Kidney epithelial cell (primary cell): Measurements from ENCODE around the gene KIRREL1. TPM values are rescaled to one million over a fixed set of nuclear protein-coding genes. Genes with fewer than 3 reads are reported as not detected.
A peak's percentile ranks its signal among the peaks of the same experiment; 100 is the strongest.
"Not testable (repeated sequence)": the region's sequence is repeated elsewhere in the genome, so short reads cannot be mapped to it uniquely, and the experiment has no call there.

Source experiments
- DNase-seq: peaks from one replicate; pipeline ENCODE4 v3.0.0-alpha.2; 2010; ENCODE audit warnings: low read depth
- H3K27me3 ChIP-seq: 2 replicates; pipeline ENCODE4 v1.6.0; 2011; ENCODE audit warnings: low read length; ENCODE audit not compliant: control insufficient read depth, insufficient read depth
- H3K36me3 ChIP-seq: 2 replicates; pipeline ENCODE4 v1.5.1; 2011; ENCODE audit warnings: low read length; ENCODE audit not compliant: control insufficient read depth, insufficient read depth
- H3K4me3 ChIP-seq: 2 replicates; pipeline ENCODE4 v1.5.1; 2011; ENCODE audit warnings: low read depth, mild to moderate bottlenecking, control low read depth, low read length
- total RNA-seq: library from RNA; depleted of rRNA; stranded (reverse); fragments of >200 nt; gene quantifications from 2 replicates; pipeline ENCODE4 v1.2.3, GENCODE V29; 2015
- TF ChIP-seq, protein P1 (sequence below): IDR thresholded peaks from 2 replicates; pipeline ENCODE4 v1.5.1; 2011; ENCODE audit warnings: mild to moderate bottlenecking, moderate library complexity, low read length, control low read depth, inconsistent platforms; ENCODE audit not compliant: insufficient read depth, poor library complexity, severe bottlenecking

KIRREL1 gene
- total RNA-seq, 1 donor from 2014 or later = 119 TPM

- TF ChIP-seq, protein P1, sequence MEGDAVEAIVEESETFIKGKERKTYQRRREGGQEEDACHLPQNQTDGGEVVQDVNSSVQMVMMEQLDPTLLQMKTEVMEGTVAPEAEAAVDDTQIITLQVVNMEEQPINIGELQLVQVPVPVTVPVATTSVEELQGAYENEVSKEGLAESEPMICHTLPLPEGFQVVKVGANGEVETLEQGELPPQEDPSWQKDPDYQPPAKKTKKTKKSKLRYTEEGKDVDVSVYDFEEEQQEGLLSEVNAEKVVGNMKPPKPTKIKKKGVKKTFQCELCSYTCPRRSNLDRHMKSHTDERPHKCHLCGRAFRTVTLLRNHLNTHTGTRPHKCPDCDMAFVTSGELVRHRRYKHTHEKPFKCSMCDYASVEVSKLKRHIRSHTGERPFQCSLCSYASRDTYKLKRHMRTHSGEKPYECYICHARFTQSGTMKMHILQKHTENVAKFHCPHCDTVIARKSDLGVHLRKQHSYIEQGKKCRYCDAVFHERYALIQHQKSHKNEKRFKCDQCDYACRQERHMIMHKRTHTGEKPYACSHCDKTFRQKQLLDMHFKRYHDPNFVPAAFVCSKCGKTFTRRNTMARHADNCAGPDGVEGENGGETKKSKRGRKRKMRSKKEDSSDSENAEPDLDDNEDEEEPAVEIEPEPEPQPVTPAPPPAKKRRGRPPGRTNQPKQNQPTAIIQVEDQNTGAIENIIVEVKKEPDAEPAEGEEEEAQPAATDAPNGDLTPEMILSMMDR = no peak
- H3K36me3 ChIP-seq = no peaks in the 10 kb centered on the region
- DNase-seq = no peak
- H3K4me3 ChIP-seq = no peak overlapping the region
- H3K27me3 ChIP-seq = no peaks in the 10 kb centered on the region
Measured at GRCh38 chr1:158122833-158123388, 129.5 kb downstream of the KIRREL1 start.

- H3K27me3 ChIP-seq = no peaks in the 10 kb centered on the region
- H3K4me3 ChIP-seq = no peak overlapping the region
- DNase-seq = peak; percentile 93
- H3K36me3 ChIP-seq = no peaks in the 10 kb centered on the region
- TF ChIP-seq, protein P1 = peak; percentile 5
Measured at GRCh38 chr1:158124034-158124433, 130.6 kb downstream of the KIRREL1 start.

DNA sequence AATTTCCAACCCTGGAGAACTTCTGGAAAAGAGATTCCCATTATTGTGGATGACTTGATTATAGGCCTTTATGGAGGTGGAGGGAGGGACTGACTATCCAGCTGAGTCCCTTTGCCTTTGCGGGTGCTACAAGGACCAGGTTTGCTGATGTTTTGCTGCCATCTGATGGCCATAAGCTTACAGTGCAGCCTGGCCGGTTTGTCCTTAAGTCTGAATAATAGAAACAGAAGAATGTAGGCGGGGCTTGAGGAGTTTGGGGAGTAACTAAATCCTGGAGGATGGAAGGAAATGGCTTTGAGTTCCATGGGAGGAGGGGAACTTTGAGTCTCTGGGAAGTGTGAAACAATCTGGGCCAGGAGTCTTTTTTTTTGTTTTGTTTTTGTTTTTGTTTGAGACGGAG lies 131.6 kb downstream of the KIRREL1 start:
- DNase-seq = peak; percentile 83
- Histone ChIP-seq H3K36me3 (no peaks in the 10 kb centered on the region), H3K27me3 (no peaks in the 10 kb centered on the region), H3K4me3 (no peak overlapping the region)
- TF ChIP-seq, protein P1 = peak; percentile 90

DNA sequence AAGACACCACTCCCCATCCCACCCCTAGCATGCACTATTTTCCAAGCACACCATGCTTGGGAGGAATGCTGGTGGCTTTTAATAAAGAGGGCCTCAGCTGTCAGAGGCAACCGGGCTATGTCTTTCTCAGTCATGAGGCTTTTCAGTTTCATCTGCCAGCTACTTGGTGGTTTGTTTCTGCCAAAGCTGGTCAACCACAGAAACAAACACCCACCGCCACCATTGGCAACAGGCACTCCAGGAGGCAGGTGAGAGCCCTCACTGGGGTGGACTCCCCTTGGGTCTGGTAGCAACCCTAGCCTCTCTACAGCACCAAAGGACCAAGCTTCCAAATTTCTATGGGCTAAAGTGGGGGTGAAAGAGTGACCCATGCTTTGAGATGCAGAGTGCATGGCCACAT lies 133.0 kb downstream of the KIRREL1 start:
- TF ChIP-seq, protein P1 = no peak
- H3K36me3 ChIP-seq = no peaks in the 10 kb centered on the region
- no peak overlapping the region for H3K4me3 ChIP-seq
- DNase-seq = no peak
- no peaks in the 10 kb centered on the region for H3K27me3 ChIP-seq

DNA sequence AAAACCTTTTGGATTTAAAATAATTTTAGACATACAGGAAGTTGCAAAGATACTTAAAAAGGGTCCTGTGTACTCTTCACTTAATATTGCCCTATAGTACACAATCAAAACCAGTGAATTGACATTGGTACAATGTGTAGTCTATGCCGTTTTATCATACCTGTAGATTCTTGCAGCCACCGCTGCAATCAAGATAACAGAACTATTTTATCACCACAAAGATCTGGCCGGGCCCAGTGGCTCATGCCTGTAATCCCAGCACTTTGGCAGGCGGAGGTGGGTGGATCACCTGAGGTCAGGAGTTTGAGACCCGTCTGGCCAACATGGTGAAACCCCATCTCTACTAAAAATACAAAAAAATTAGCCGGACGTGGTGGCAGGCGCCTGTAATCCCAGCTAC lies 135.1 kb downstream of the KIRREL1 start:
- not testable (repeated sequence) for H3K4me3 ChIP-seq, H3K27me3 ChIP-seq, DNase-seq, H3K36me3 ChIP-seq

DNA sequence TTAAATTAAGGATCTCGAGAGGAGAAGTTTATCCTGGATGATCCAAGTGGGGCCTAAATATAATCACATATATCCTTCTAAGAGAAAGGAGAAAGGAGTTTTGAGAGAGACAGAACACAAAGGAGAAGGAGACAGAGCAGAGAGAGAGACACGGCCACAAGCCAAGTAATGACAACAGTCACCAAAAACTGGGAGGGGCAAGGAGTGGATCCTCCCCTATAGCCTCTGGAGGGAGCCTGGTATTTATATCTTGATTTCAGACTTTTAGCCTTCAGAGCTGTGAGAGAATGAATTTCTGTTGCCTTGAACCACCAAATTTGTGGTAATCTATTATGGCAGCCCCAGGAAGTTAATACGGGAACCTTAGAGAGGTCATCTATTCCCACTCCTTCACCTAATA lies 137.8 kb downstream of the KIRREL1 start:
- TF ChIP-seq, protein P1 = no peak
- Histone ChIP-seq H3K4me3 (no peak overlapping the region), H3K27me3 (no peaks in the 10 kb centered on the region), H3K36me3 (no peaks in the 10 kb centered on the region)
- no peak for DNase-seq
